ENCODE data around the gene COL24A1. TPM values are rescaled to one million over a fixed set of nuclear protein-coding genes. Genes with fewer than 3 reads are reported as not detected.

Gene COL24A1
- total and polyA plus RNA-seq, 2 of the 8 experiments (the other 6 are each of a cell fraction or from before 2014, with no cell fraction given): 0.23 to 1.1 TPM

DNA sequence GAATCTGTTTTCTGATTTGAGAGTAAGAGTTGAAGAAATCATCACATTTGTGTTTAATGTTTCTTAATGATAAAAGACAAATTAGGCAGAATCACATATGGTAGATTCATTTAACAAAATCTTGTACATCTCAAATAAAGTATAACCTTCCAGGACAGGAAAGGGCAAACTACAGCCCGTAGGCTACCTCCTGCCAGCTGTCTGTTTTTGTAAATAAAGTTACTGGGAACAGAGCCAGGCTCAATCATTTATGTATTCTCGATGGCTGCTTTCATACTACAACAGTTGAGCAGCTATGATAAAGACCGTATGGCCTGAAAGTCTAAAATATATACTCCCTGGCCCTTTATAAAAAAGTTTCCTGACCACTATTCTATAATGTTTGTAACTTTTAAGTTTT, 204.1 kb downstream of the COL24A1 start:
- Histone ChIP-seq H2AFZ (ENCODE audit: low read length) (no peak overlapping the region), H2BK5ac (ENCODE audit: low read depth, low read length) (no peak overlapping the region), H3K56ac (replicated peaks; ENCODE audit: insufficient read length, low read depth, low read length) (no peak overlapping the region), H3K27ac (ENCODE audit: low read depth, low read length) (no peak overlapping the region), H2BK12ac (ENCODE audit: low read depth, low read length) (no peak overlapping the region), H4K8ac (ENCODE audit: extremely low read depth, insufficient read depth, low read length) (no peak overlapping the region), H4K91ac (replicated peaks; ENCODE audit: insufficient read length, low read length) (no peak overlapping the region), H3K4me2 (ENCODE audit: insufficient read depth in 1 of 2, low read depth in 2 of 2, low read length in 2 of 2) (no peak overlapping the region), H3K9ac (replicated peaks in 1 of 4; ENCODE audit: extremely low read depth in 1 of 4, low read depth in 3 of 4, low read length in 3 of 4) (no peak overlapping the region), H3K9me3 (ENCODE audit: insufficient read depth in 2 of 2, low read depth in 1 of 2, low read length in 1 of 2) (no peaks in the 10 kb centered on the region), H3K23me2 (ENCODE audit: low read depth, low read length) (no peaks in the 10 kb centered on the region), H3K4ac (replicated peaks; ENCODE audit: insufficient read length, low read depth, low read length) (no peak overlapping the region), H3K23ac (ENCODE audit: insufficient read length) (no peak overlapping the region), H3K14ac (ENCODE audit: insufficient read length) (no peak overlapping the region), H3K79me2 (ENCODE audit: control insufficient read depth in 1 of 2, insufficient read depth in 2 of 2, low read length in 2 of 2) (no peaks in the 10 kb centered on the region), H3K4me3 (ENCODE audit: extremely low read depth in 1 of 4, insufficient read depth in 2 of 4, low read depth in 3 of 4, low read length in 4 of 4) (no peak overlapping the region), H3K79me1 (ENCODE audit: low read depth, low read length) (no peaks in the 10 kb centered on the region), H2BK20ac (ENCODE audit: low read length) (no peak overlapping the region), H3K36me3 (ENCODE audit: control insufficient read depth in 2 of 4, insufficient read depth in 4 of 4, low read length in 3 of 4) (no peaks in the 10 kb centered on the region), H3K27me3 (replicated peaks in 1 of 4; ENCODE audit: control insufficient read depth in 3 of 4, extremely low read depth in 1 of 4, insufficient read depth in 3 of 4, low read length in 3 of 4) (no peaks in the 10 kb centered on the region), H3K18ac (ENCODE audit: extremely low read depth, low read length) (no peak overlapping the region), H4K5ac (ENCODE audit: insufficient read length, low read depth, low read length) (no peak overlapping the region), H2BK15ac (ENCODE audit: low read length) (no peak overlapping the region), H4K20me1 (replicated peaks in 1 of 2; ENCODE audit: control insufficient read depth in 1 of 2, insufficient read depth in 2 of 2, low read length in 2 of 2) (no peaks in the 10 kb centered on the region), H2AK5ac (ENCODE audit: low read depth, low read length) (no peak overlapping the region), H3K4me1 (replicated peaks in 1 of 4; ENCODE audit: control insufficient read depth in 3 of 4, insufficient read depth in 4 of 4, low read length in 3 of 4) (no peaks in the 10 kb centered on the region), H2BK120ac (replicated peaks; ENCODE audit: low read depth, low read length) (no peak overlapping the region)
- 88% methylated on average over 3 of the region's 3 CpGs; no CpG with 5 or more reads in 1 of the 2 experiments for WGBS, 2 experiments (ENCODE audit: extremely low coverage in 1 of 2, insufficient coverage in 1 of 2, insufficient read length in 1 of 2, insufficient replicate concordance in 2 of 2, low coverage in 1 of 2, low lambda C conversion rate in 2 of 2, missing lambda C conversion rate in 1 of 2)
- ChIA-PET CTCF (ENCODE audit: partially characterized antibody) (no interaction called here), POLR2A (ENCODE audit: partially characterized antibody) (no interaction called here)
- DNase-seq (ENCODE audit: low read depth in 1 of 2, low spot score in 2 of 2) (no peak), FAIRE-seq (no peak)
- TF ChIP-seq NRF1 (IDR thresholded peaks at IDR 0.05; ENCODE audit: low read depth, low read length): no peak
- TF ChIP-seq TBP (IDR thresholded peaks at IDR 0.05; ENCODE audit: low read depth, low read length): no peak
- TF ChIP-seq ZNF274 (IDR thresholded peaks at IDR 0.05; ENCODE audit: borderline replicate concordance, extremely low read depth, low read length): no peak
- no peak for TF ChIP-seq TEAD4 (IDR thresholded peaks at IDR 0.05; ENCODE audit: low read depth, low read length)

Data from H1 (cell line).